HG03045 (cell line): Measurements from ENCODE around the gene ZCCHC9.

ENCODE experiments used
- ATAC-seq: cut with Tn5 transposase; IDR thresholded peaks from one replicate; pipeline ENCODE4 v1.9.1; 2021; ENCODE audit warnings: mild to moderate bottlenecking, moderate library complexity; ENCODE audit not compliant: unreplicated experiment

Gene ZCCHC9

GRCh38 chr5:81355291-81356251, 54.2 kb downstream of the ZCCHC9 start:
- ATAC-seq: no peak

- no peak for ATAC-seq
Measured at GRCh38 chr5:81359108-81359507, 57.7 kb downstream of the ZCCHC9 start.

GRCh38 chr5:81359881-81360280, 58.5 kb downstream of the ZCCHC9 start:
- no peak for ATAC-seq

- no peak for ATAC-seq
Measured at GRCh38 chr5:81360640-81361039, 59.3 kb downstream of the ZCCHC9 start.

- ATAC-seq: no peak
Measured at GRCh38 chr5:81361600-81361999, 60.2 kb downstream of the ZCCHC9 start.
